H9 (cell line): ENCODE data around the gene COA1. TPM values are rescaled to one million over a fixed set of nuclear protein-coding genes. Genes with fewer than 3 reads are reported as not detected.

Experiments used
- DNase-seq: peaks from one replicate; pipeline ENCODE4 v3.0.0-alpha.2; 2017
- H2AFZ ChIP-seq: one replicate; pipeline ENCODE4 v1.6.1; 2013; ENCODE audit warnings: mild to moderate bottlenecking, low read length, control low read depth, moderate library complexity
- H2AK5ac ChIP-seq: 2 replicates; pipeline ENCODE4 v1.6.1; 2013; ENCODE audit warnings: low read length, control low read depth, mixed read lengths; ENCODE audit not compliant: insufficient read length
- H2BK120ac ChIP-seq: one replicate; pipeline ENCODE4 v1.6.1; 2013; ENCODE audit warnings: low read depth, mild to moderate bottlenecking, low read length, control low read depth, inconsistent platforms; ENCODE audit not compliant: poor library complexity, severe bottlenecking
- H2BK12ac ChIP-seq: 2 replicates; pipeline ENCODE4 v1.6.1; 2013; ENCODE audit warnings: low read length, control low read depth, mixed read lengths, low read depth; ENCODE audit not compliant: insufficient read length
- H2BK15ac ChIP-seq: 2 replicates; pipeline ENCODE4 v1.6.1; 2013; ENCODE audit warnings: low read depth, low read length, control low read depth
- H2BK20ac ChIP-seq: one replicate; pipeline ENCODE4 v1.6.1; 2013; ENCODE audit warnings: low read depth, mild to moderate bottlenecking, low read length, control low read depth, inconsistent platforms; ENCODE audit not compliant: poor library complexity, severe bottlenecking
- H2BK5ac ChIP-seq: 2 replicates; pipeline ENCODE4 v1.6.1; 2013; ENCODE audit warnings: low read length, control low read depth, mixed read lengths; ENCODE audit not compliant: insufficient read length
- H3K14ac ChIP-seq: 2 replicates; pipeline ENCODE4 v1.6.1; 2013; ENCODE audit warnings: low read length, control low read depth; ENCODE audit not compliant: insufficient read depth
- H3K18ac ChIP-seq: 2 replicates; pipeline ENCODE4 v1.6.1; 2013; ENCODE audit warnings: low read depth, mild to moderate bottlenecking, mixed read lengths, low read length, control low read depth; ENCODE audit not compliant: insufficient read length
- H3K23ac ChIP-seq: 2 replicates; pipeline ENCODE4 v1.6.1; 2013; ENCODE audit warnings: low read length, control low read depth, mixed read lengths, low read depth; ENCODE audit not compliant: insufficient read length
- H3K23me2 ChIP-seq: 2 replicates; pipeline ENCODE4 v1.6.1; 2013; ENCODE audit warnings: low read depth, mild to moderate bottlenecking, mixed read lengths, low read length, control low read depth; ENCODE audit not compliant: insufficient read length, poor library complexity, severe bottlenecking
- H3K27ac ChIP-seq: 2 replicates; pipeline ENCODE4 v1.5.1; 2013; ENCODE audit warnings: low read length, control low read depth, mixed read lengths, low read depth; ENCODE audit not compliant: insufficient read length
- H3K27me3 ChIP-seq: 2 replicates; pipeline ENCODE4 v1.6.1; 2013; ENCODE audit warnings: low read length, control low read depth, inconsistent platforms; ENCODE audit not compliant: insufficient read depth
- H3K4ac ChIP-seq: 2 replicates; pipeline ENCODE4 v1.6.1; 2013; ENCODE audit warnings: low read depth, mild to moderate bottlenecking, control low read depth, inconsistent platforms, low read length, moderate library complexity
- H3K4me1 ChIP-seq: 2 replicates; pipeline ENCODE4 v1.6.1; 2013; ENCODE audit warnings: low read length, control low read depth, inconsistent platforms; ENCODE audit not compliant: insufficient read depth
- H3K4me2 ChIP-seq: 2 replicates; pipeline ENCODE4 v1.6.1; 2013; ENCODE audit warnings: low read length, control low read depth, mixed read lengths; ENCODE audit not compliant: insufficient read length, insufficient read depth
- H3K56ac ChIP-seq: 2 replicates; pipeline ENCODE4 v1.6.1; 2013; ENCODE audit warnings: low read depth, mild to moderate bottlenecking, mixed read lengths, low read length, control low read depth; ENCODE audit not compliant: insufficient read length
- H3K79me1 ChIP-seq: 2 replicates; pipeline ENCODE4 v1.6.1; 2013; ENCODE audit warnings: low read depth, mild to moderate bottlenecking, moderate library complexity, low read length, control low read depth, inconsistent platforms; ENCODE audit not compliant: insufficient read depth, poor library complexity, severe bottlenecking
- H3K79me2 ChIP-seq: 2 replicates; pipeline ENCODE4 v1.6.1; 2013; ENCODE audit warnings: low read length, control low read depth, inconsistent platforms; ENCODE audit not compliant: insufficient read depth
- H3K9ac ChIP-seq: 2 replicates; pipeline ENCODE4 v1.6.1; 2013; ENCODE audit warnings: low read length, control low read depth, mixed read lengths; ENCODE audit not compliant: insufficient read length; ENCODE audit errors: extremely low read depth
- H3K9me3 ChIP-seq: one replicate; pipeline ENCODE4 v1.6.1; 2013; ENCODE audit warnings: low read depth, low read length, inconsistent platforms; ENCODE audit not compliant: control insufficient read depth
- H3T11ph ChIP-seq: one replicate; pipeline ENCODE4 v1.6.1; 2013; ENCODE audit warnings: mild to moderate bottlenecking, low read length, control low read depth, inconsistent platforms
- H4K20me1 ChIP-seq: one replicate; pipeline ENCODE4 v1.6.1; 2013; ENCODE audit not compliant: control insufficient read depth, insufficient read length, insufficient read depth
- H4K5ac ChIP-seq: 2 replicates; pipeline ENCODE4 v1.6.1; 2013; ENCODE audit warnings: low read depth, mild to moderate bottlenecking, mixed read lengths, low read length, control low read depth; ENCODE audit not compliant: insufficient read length
- H4K8ac ChIP-seq: replicated peaks from 2 replicates; pipeline ENCODE4 v1.6.1; 2013; ENCODE audit warnings: low read length, control low read depth, mixed read lengths, low read depth; ENCODE audit not compliant: insufficient read length
- H4K91ac ChIP-seq: 2 replicates; pipeline ENCODE4 v1.6.1; 2013; ENCODE audit warnings: low read depth, mild to moderate bottlenecking, moderate library complexity, mixed read lengths, low read length, control low read depth; ENCODE audit not compliant: insufficient read length
- H3K27ac Mint-ChIP-seq, 3 experiments: 2 replicates in 2 of 3; 3 replicates in 1 of 3; pipeline ENCODE4 v1.8.0; 2020 to 2021; ENCODE audit warnings: mixed read lengths in 3 of 3, mild to moderate bottlenecking in 1 of 3, moderate library complexity in 1 of 3
- H3K27me3 Mint-ChIP-seq: 2 replicates; pipeline ENCODE4 v1.8.0; 2021; ENCODE audit warnings: low read depth, mild to moderate bottlenecking, moderate library complexity, mixed read lengths
- H3K36me3 Mint-ChIP-seq, 3 experiments: 2 replicates in 2 of 3; 3 replicates in 1 of 3; pipeline ENCODE4 v1.8.0; 2020 to 2021; ENCODE audit warnings: low read depth in 3 of 3, mixed read lengths in 3 of 3; ENCODE audit not compliant: insufficient read depth in 1 of 3
- H3K4me1 Mint-ChIP-seq, 2 experiments: 2 replicates each; pipeline ENCODE4 v1.8.0; 2020; ENCODE audit warnings: mixed read lengths in 2 of 2
- H3K4me3 Mint-ChIP-seq, 2 experiments: 2 replicates in 1 of 2; 3 replicates in 1 of 2; pipeline ENCODE4 v1.8.0; 2020 to 2021; ENCODE audit warnings: mild to moderate bottlenecking in 2 of 2, mixed read lengths in 2 of 2, moderate library complexity in 1 of 2
- H3K9me3 Mint-ChIP-seq, 2 experiments: 2 replicates in 1 of 2; 3 replicates in 1 of 2; pipeline ENCODE4 v1.8.0; 2020; ENCODE audit warnings: mild to moderate bottlenecking in 2 of 2, mixed read lengths in 2 of 2, moderate library complexity in 1 of 2
- WGBS: extraction: QIAGEN DNeasy Blood & Tissue Kit; methylation state at CpG from one replicate; pipeline ENCODE4 v1.1.7; 2013; ENCODE audit warnings: missing lambda C conversion rate, low lambda C conversion rate, mixed read lengths; ENCODE audit not compliant: insufficient read length; ENCODE audit errors: extremely low coverage; 5-methylcytosine and 5-hydroxymethylcytosine counted together
- total RNA-seq: library from RNA; stranded (reverse); gene quantifications from 2 replicates; pipeline ENCODE4 v1.2.1, GENCODE V29; 2021
- TF ChIP-seq, protein P1 (sequence below): fragments of 200-600 bp; sonication (generic); conservative IDR thresholded peaks from 3 replicates; pipeline ENCODE4 v1.8.0; 2021; ENCODE audit warnings: antibody characterized with exemption, mild to moderate bottlenecking

COA1 gene
- total RNA-seq, 1 experiment from 2014 or later = 138 TPM

DNA sequence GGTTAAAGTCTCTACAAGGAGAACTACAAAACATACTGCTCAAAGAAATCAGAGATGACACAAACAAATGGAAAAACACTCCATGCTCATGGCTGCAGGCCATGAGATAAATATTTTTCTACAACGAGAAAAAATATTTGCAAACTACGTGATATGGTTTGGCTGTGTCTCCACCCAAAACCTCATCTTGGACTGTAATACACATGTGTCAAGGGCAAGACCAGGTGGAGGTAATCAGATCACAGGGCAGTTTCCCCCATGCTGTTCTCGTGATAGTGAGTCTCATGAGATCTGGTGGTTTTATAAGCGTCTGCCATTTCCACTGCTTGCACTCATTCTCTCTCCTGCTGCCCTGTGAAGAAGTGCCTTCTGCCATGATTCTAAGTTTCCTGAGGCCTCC is 57.8 kb downstream of the COA1 start:
- peaks cover 17 to 19% of the 10 kb centered on the region in 2 experiments for H3K4me1 Mint-ChIP-seq
- no peak overlapping the region for H4K91ac ChIP-seq
- no peak overlapping the region for H3K4ac ChIP-seq
- H3K56ac ChIP-seq = no peak overlapping the region
- peak overlapping the region; percentile 35 for H2BK5ac ChIP-seq
- H2AK5ac ChIP-seq = no peak overlapping the region
- H3T11ph ChIP-seq = no peak overlapping the region
- H3K14ac ChIP-seq = no peak overlapping the region
- no peak overlapping the region for H3K23ac ChIP-seq
- TF ChIP-seq, protein P1, sequence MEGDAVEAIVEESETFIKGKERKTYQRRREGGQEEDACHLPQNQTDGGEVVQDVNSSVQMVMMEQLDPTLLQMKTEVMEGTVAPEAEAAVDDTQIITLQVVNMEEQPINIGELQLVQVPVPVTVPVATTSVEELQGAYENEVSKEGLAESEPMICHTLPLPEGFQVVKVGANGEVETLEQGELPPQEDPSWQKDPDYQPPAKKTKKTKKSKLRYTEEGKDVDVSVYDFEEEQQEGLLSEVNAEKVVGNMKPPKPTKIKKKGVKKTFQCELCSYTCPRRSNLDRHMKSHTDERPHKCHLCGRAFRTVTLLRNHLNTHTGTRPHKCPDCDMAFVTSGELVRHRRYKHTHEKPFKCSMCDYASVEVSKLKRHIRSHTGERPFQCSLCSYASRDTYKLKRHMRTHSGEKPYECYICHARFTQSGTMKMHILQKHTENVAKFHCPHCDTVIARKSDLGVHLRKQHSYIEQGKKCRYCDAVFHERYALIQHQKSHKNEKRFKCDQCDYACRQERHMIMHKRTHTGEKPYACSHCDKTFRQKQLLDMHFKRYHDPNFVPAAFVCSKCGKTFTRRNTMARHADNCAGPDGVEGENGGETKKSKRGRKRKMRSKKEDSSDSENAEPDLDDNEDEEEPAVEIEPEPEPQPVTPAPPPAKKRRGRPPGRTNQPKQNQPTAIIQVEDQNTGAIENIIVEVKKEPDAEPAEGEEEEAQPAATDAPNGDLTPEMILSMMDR = no peak
- no peaks in the 10 kb centered on the region for H3K27me3 Mint-ChIP-seq
- H3K27me3 ChIP-seq = no peaks in the 10 kb centered on the region
- H3K9ac ChIP-seq = no peak overlapping the region
- peaks cover 15 to 63% of the 10 kb centered on the region in 2 experiments; a peak in 4 of 5 replicates for H3K9me3 Mint-ChIP-seq
- peaks cover 20% of the 10 kb centered on the region; the same call in 1 of the 2 replicates for H3K79me2 ChIP-seq
- no peaks in the 10 kb centered on the region for H3K9me3 ChIP-seq
- peaks cover 3% of the 10 kb centered on the region for H3K79me1 ChIP-seq
- WGBS = no CpG with 5 or more reads among the region's 4 CpGs
- H2BK120ac ChIP-seq = no peak overlapping the region
- H2AFZ ChIP-seq = no peak overlapping the region
- H2BK12ac ChIP-seq = no peak overlapping the region
- no peaks in the 10 kb centered on the region for H4K20me1 ChIP-seq
- H3K36me3 Mint-ChIP-seq = peaks cover 21 to 57% (median 50%) of the 10 kb centered on the region in 3 experiments
- no peak overlapping the region for H3K4me2 ChIP-seq
- H3K23me2 ChIP-seq = no peaks in the 10 kb centered on the region
- no peak overlapping the region for H2BK15ac ChIP-seq
- no peak overlapping the region for H3K27ac ChIP-seq
- peak overlapping the region in 1 of 3 experiments; percentile 13; a peak in 3 of 7 replicates for H3K27ac Mint-ChIP-seq
- no peak overlapping the region for H4K5ac ChIP-seq
- no peak overlapping the region for H3K4me3 Mint-ChIP-seq
- H4K8ac ChIP-seq = no peak overlapping the region
- H2BK20ac ChIP-seq = no peak overlapping the region
- H3K4me1 ChIP-seq = no peaks in the 10 kb centered on the region; the same call in 1 of the 2 replicates
- no peak overlapping the region for H3K18ac ChIP-seq
- no peak for DNase-seq
